Right lobe of liver (tissue), 6 donors: ENCODE data around the gene IKZF2. TPM values are rescaled to one million over a fixed set of nuclear protein-coding genes. Genes with fewer than 3 reads are reported as not detected.

Experiments used
- ATAC-seq, 4 donors: fragments of 200-7000 bp; cut with Tn5 transposase; one replicate each; pipeline ENCODE4 v1.9.1; 2020; ENCODE audit warnings: mild to moderate bottlenecking in 4 of 4, moderate library complexity in 4 of 4
- DNase-seq, 3 donors: peaks; one replicate each; pipeline ENCODE4 v3.0.0-alpha.2; 2020
- H3K27ac ChIP-seq, 3 donors: fragments of 200-600 bp; one replicate each; pipeline ENCODE4 v1.8.0; 2022
- H3K27me3 ChIP-seq, 2 donors: fragments of 200-600 bp; one replicate each; pipeline ENCODE4 v1.8.0; 2022
- H3K36me3 ChIP-seq, 4 donors: fragments of 200-600 bp; sonication (generic) in 1 of 4; one replicate each; pipeline versions ENCODE4 v1.5.1 to v1.8.0; 2017 to 2022; ENCODE audit warnings: control low read depth in 1 of 4
- H3K4me1 ChIP-seq, 4 donors: fragments of 200-600 bp; sonication (generic) in 1 of 4; one replicate each; pipeline versions ENCODE4 v1.5.1 to v1.8.0; 2017 to 2022; ENCODE audit warnings: control low read depth in 1 of 4
- H3K4me3 ChIP-seq, 3 donors: fragments of 200-600 bp; one replicate each; pipeline ENCODE4 v1.8.0; 2022
- H3K9me3 ChIP-seq, 4 donors: fragments of 200-600 bp; sonication (generic) in 1 of 4; one replicate each; pipeline versions ENCODE4 v1.5.1 to v1.8.0; 2017 to 2022; ENCODE audit warnings: control low read depth in 1 of 4
- POLR2A ChIP-seq: fragments of 450-650 bp; IDR thresholded peaks from one replicate; pipeline ENCODE4 v1.6.1; 2017; ENCODE audit warnings: antibody characterized with exemption, mild to moderate bottlenecking
- WGBS: methylation state at CpG from one replicate; pipeline ENCODE4 v1.1.6; 2018; ENCODE audit warnings: low coverage, low lambda C conversion rate; ENCODE audit not compliant: insufficient coverage; ENCODE audit errors: missing lambda C conversion rate; 5-methylcytosine and 5-hydroxymethylcytosine counted together
- intact Hi-C, 2 donors: fragments of 100-400 bp; cut with DNase I; formaldehyde crosslinking; loops; one replicate each; pipeline versions ENCODE4 v1.11.2 to v1.14.1; 2022
- total RNA-seq, 6 experiments: library from RNA; depleted of rRNA in 2 of 6; stranded (reverse); fragments of >200 nt in 2 of 6; fragmentation: NEBNext Ultra II Directional in 3 of 6; extraction: Animal tissue kit (Norgen Biotek cat#: 25700) in 3 of 6; gene quantifications; one replicate each; pipeline versions ENCODE4 v1.1.0 to v1.2.4, GENCODE V29; 2016 to 2023
- TF ChIP-seq, protein P1 (sequence below), 4 donors: fragments of 200-600 bp in 3 of 4; fragments of 450-650 bp in 1 of 4; IDR thresholded peaks; one replicate each; pipeline versions ENCODE4 v1.5.1 to v1.8.0; 2016 to 2022; ENCODE audit warnings: antibody characterized with exemption in 4 of 4, mild to moderate bottlenecking in 2 of 4
- donor health status: DM: no; HTN: yes; CAD: no.
- donor health status: DM: no; HTN: no; CAD: no.
- donor health status: DM: no; HTN: no; CAD: no.
- donor health status: DM: no; HTN: yes; CAD: no.
- donor health status: DM: no; HTN: yes; CAD: no.

IKZF2 gene
- total RNA-seq, 6 experiments from 2014 or later = 1.1 to 4.1 (median 1.9) TPM

DNA sequence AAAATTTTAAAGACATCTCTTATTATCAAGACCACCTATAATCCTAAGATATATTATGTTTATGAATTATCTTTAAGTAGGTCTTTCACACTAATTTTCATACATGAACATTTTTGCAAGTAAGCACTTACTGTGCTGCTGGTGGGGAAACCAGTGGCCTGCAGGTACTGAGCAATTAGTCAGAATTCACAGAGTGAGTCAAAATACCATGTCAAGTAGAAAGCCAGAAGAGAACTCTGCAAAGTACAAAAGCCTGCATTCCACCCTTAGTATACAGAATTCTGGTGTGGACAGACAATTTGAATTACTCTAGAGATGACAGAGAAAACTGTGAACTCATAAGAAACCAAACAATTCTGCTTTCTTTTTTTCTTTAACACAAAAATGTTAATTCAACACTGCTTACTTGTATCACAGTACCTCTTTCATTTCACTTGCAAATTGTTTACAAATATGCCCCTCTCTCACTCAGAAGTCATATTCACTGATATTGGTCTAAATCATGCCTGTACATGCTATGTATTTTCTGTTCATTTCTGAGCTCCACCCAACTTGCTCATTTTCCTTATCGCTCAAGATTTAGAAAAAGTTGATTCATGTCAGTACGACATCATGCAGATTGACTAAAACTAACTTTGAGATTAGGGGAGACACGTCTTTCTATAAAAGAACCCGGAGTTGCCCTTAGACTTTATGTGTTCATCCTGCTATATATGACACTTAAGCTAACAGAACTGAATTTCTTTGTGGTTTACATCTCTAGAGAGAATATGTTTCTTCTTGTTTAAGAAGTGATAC is 182.9 kb downstream of the IKZF2 start:
- no peak for ATAC-seq
- 70% methylated on average over 4 of the region's 4 CpGs for WGBS
- H3K27me3 ChIP-seq = no peaks in the 10 kb centered on the region
- no peaks in the 10 kb centered on the region for H3K9me3 ChIP-seq
- H3K4me3 ChIP-seq = no peak overlapping the region
- H3K4me1 ChIP-seq = no peaks in the 10 kb centered on the region
- TF ChIP-seq, protein P1, sequence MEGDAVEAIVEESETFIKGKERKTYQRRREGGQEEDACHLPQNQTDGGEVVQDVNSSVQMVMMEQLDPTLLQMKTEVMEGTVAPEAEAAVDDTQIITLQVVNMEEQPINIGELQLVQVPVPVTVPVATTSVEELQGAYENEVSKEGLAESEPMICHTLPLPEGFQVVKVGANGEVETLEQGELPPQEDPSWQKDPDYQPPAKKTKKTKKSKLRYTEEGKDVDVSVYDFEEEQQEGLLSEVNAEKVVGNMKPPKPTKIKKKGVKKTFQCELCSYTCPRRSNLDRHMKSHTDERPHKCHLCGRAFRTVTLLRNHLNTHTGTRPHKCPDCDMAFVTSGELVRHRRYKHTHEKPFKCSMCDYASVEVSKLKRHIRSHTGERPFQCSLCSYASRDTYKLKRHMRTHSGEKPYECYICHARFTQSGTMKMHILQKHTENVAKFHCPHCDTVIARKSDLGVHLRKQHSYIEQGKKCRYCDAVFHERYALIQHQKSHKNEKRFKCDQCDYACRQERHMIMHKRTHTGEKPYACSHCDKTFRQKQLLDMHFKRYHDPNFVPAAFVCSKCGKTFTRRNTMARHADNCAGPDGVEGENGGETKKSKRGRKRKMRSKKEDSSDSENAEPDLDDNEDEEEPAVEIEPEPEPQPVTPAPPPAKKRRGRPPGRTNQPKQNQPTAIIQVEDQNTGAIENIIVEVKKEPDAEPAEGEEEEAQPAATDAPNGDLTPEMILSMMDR (IDR thresholded peaks at IDR 0.05) = no peak
- no peak for TF ChIP-seq POLR2A
- intact Hi-C loops = no loop called here
- H3K27ac ChIP-seq = no peak overlapping the region
- H3K36me3 ChIP-seq = no peaks in the 10 kb centered on the region
- DNase-seq = no peak

DNA sequence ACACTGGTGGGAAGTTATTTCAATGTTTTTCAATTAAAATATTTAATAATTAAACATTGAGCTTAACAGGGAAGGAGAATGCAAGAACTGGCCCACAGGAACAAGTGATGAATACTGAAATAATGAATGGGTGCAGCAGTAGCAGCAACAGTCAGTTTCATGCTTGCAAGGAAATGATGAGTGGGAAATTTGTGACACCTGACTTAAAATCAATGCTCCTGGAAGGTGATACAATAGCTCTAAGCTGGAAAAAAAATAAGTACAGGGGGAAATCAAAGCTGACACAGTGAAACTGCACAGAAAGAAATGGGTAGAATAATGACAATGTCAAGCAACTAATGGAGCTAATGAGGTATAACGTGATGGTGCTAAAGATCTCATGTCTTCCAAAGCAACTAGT is 184.5 kb downstream of the IKZF2 start:
- Histone ChIP-seq H3K9me3 (no peaks in the 10 kb centered on the region), H3K4me3 (no peak overlapping the region), H3K27ac (no peak overlapping the region), H3K27me3 (no peaks in the 10 kb centered on the region), H3K36me3 (no peaks in the 10 kb centered on the region), H3K4me1 (no peaks in the 10 kb centered on the region)
- intact Hi-C loops = no loop called here
- DNase-seq (no peak), ATAC-seq (no peak)
- WGBS = 80% methylated on average over 1 of the region's 1 CpG
- TF ChIP-seq, protein P1 (IDR thresholded peaks at IDR 0.05) = no peak
- TF ChIP-seq POLR2A = no peak

DNA sequence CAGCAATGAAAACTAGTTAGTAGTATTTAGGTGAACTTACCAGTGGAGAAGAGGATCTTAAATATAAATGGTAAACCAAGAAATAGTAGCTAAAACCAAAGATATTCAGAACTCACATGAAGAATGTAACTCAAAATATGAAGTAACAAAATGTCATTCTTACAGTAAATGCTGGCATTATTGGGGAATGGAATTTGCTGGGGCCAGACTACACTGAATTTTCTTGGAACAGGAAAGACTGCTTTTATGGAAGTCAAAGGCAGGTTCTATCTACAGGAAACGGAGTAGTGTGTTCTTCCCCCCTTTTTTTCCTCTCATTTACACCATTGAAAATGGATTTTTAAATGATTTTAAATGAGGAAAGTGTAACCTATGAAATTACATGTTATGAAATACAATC is 188.7 kb downstream of the IKZF2 start:
- Histone ChIP-seq H3K27me3 (no peaks in the 10 kb centered on the region), H3K4me3 (no peak overlapping the region), H3K27ac (no peak overlapping the region), H3K9me3 (no peaks in the 10 kb centered on the region), H3K4me1 (no peaks in the 10 kb centered on the region), H3K36me3 (no peaks in the 10 kb centered on the region)
- WGBS = 38% methylated on average over 1 of the region's 1 CpG
- ATAC-seq = no peak
- intact Hi-C loops = no loop called here
- no peak for DNase-seq
- TF ChIP-seq, protein P1 (IDR thresholded peaks at IDR 0.05) = no peak
- TF ChIP-seq POLR2A = no peak

DNA sequence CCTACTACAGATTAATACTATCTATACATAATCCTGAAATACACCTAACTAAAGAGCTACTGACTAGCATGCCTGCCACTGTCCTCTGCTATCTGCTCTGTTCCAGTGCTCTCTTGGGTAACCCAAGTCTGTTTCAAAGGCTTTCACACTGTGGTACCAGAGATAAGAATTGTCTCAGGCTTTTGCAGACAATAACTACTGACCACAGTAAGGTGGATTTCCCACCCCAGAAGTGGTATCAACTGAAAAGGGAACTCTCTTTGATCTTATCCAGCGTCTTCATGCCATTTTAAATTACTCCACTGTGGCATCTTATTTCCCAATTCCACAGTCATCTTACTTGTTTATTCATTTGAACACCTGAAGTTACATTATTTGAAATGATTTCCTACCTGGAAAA is 190.2 kb downstream of the IKZF2 start:
- no peak overlapping the region for H3K27ac ChIP-seq
- H3K27me3 ChIP-seq = no peaks in the 10 kb centered on the region
- DNase-seq (no peak), ATAC-seq (no peak)
- WGBS = 60% methylated on average over 1 of the region's 1 CpG
- no peaks in the 10 kb centered on the region for H3K4me1 ChIP-seq
- no peak for TF ChIP-seq POLR2A
- TF ChIP-seq, protein P1 (IDR thresholded peaks at IDR 0.05) = no peak
- H3K4me3 ChIP-seq = no peak overlapping the region
- H3K36me3 ChIP-seq = no peaks in the 10 kb centered on the region
- intact Hi-C loops = no loop called here
- no peaks in the 10 kb centered on the region for H3K9me3 ChIP-seq
